ENCODE data around the gene PDE6A. TPM values are rescaled to one million over a fixed set of nuclear protein-coding genes. Genes with fewer than 3 reads are reported as not detected.

Gene PDE6A
- polyA plus RNA-seq, 2 of the 4 experiments (the other 2 are of a cell fraction) = 0.28 to 0.35 TPM

DNA sequence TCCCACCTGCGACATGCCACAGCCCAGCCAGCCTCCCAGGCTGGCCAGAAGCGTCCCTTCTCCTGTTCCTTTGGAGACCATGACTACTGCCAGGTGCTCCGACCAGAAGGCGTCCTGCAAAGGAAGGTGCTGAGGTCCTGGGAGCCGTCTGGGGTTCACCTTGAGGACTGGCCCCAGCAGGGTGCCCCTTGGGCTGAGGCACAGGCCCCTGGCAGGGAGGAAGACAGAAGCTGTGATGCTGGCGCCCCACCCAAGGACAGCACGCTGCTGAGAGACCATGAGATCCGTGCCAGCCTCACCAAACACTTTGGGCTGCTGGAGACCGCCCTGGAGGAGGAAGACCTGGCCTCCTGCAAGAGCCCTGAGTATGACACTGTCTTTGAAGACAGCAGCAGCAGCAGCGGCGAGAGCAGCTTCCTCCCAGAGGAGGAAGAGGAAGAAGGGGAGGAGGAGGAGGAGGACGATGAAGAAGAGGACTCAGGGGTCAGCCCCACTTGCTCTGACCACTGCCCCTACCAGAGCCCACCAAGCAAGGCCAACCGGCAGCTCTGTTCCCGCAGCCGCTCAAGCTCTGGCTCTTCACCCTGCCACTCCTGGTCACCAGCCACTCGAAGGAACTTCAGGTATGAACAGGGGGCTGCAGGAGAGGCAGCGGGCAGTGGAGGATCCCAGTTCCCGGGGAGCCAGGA lies 108.0 kb downstream of the PDE6A start:
- Histone ChIP-seq H3K4me2 (no peak overlapping the region), H3K27ac (no peak overlapping the region), H3K4me1 (peaks cover 20% of the 10 kb centered on the region), H3K4me3 (no peak overlapping the region), H3K9me3 (no peaks in the 10 kb centered on the region)
- no peak for ATAC-seq
- no peak for FAIRE-seq
- ChIA-PET POLR2A (interaction anchor here (0.7 kb wide), 1 partner anchor 123 kb away, joined by 3 read pairs; no protein-coding TSS in a partner anchor), CTCF (interaction anchor here (0.8 to 35.9 kb wide), 21 partner anchors 3 to 387 kb away, joined by 3 to 768 read pairs (median 6); partner anchors contain the start of genes HMGXB3, SLC26A2 and TIGD6)
- WGBS (ENCODE audit: missing lambda C conversion rate) = 79% methylated on average over 17 of the region's 18 CpGs
- DNase-seq (ENCODE audit: low read depth in 1 of 2, low spot score in 1 of 2) = no peak
- TF ChIP-seq CHD2 (IDR thresholded peaks at IDR 0.05; ENCODE audit: low read length, partially characterized antibody) (no peak), HES2 (IDR thresholded peaks at IDR 0.05) (no peak), PHF8 (IDR thresholded peaks at IDR 0.05; ENCODE audit: borderline replicate concordance, low read depth) (no peak), NPAS2 (CRISPR knock-in tag; IDR thresholded peaks at IDR 0.05; ENCODE audit: borderline replicate concordance) (no peak), ELK1 (IDR thresholded peaks at IDR 0.05; ENCODE audit: low read depth, low read length) (no peak), NR3C1 (IDR thresholded peaks at IDR 0.05) (no peak), HOXB13 (CRISPR knock-in tag; IDR thresholded peaks at IDR 0.05; ENCODE audit: low read depth) (no peak)
- TF ChIP-seq, protein P1, sequence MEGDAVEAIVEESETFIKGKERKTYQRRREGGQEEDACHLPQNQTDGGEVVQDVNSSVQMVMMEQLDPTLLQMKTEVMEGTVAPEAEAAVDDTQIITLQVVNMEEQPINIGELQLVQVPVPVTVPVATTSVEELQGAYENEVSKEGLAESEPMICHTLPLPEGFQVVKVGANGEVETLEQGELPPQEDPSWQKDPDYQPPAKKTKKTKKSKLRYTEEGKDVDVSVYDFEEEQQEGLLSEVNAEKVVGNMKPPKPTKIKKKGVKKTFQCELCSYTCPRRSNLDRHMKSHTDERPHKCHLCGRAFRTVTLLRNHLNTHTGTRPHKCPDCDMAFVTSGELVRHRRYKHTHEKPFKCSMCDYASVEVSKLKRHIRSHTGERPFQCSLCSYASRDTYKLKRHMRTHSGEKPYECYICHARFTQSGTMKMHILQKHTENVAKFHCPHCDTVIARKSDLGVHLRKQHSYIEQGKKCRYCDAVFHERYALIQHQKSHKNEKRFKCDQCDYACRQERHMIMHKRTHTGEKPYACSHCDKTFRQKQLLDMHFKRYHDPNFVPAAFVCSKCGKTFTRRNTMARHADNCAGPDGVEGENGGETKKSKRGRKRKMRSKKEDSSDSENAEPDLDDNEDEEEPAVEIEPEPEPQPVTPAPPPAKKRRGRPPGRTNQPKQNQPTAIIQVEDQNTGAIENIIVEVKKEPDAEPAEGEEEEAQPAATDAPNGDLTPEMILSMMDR (IDR thresholded peaks at IDR 0.05) = no peak

DNA sequence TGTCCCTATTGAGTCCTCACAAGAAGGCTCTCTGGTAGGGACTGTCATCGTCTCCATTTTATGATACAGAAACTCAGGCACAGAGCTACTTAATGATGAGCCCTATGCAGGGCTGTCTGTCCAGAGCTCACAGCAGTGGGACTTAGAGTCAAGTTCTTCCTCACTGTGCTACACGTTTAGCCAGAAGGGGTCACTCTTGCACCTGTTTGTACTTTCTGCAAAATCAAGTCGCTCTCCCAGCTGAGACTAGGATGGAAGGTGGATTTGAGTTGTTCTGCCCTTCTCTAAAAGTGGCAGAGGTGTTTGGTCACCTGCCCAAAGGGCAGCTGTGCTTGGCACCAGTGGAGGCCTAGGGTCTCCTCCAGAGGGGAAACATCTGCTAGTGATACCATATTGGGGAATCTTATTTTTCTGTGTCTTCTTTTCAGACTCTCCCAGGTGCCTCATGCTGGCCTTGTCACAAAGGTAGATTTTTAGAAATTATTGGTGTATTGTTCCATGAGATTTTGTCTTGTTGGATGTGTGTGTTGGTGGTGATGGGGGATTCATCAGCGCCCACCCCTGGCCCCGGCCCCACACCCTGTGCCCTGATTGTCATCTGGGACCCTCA lies 110.2 kb downstream of the PDE6A start:
- peak; percentile 63 for FAIRE-seq
- POLR2A ChIA-PET = interaction anchor here (0.7 to 1.7 kb wide), 3 partner anchors 104 to 156 kb away, joined by 3 to 9 read pairs (median 3); partner anchors contain the start of genes PPARGC1B and SLC26A2
- Histone ChIP-seq H3K4me2 (no peak overlapping the region), H3K4me3 (no peak overlapping the region), H3K27ac (no peak overlapping the region), H3K4me1 (peaks cover 16% of the 10 kb centered on the region), H3K9me3 (no peaks in the 10 kb centered on the region)
- peak; percentile 83 to 90 for TF ChIP-seq RAD21 (conservative IDR thresholded peaks at IDR 0.05 in 1 of 2, IDR thresholded peaks at IDR 0.05 in 1 of 2)
- no peak for TF ChIP-seq TP53 (CRISPR knock-in tag; IDR thresholded peaks at IDR 0.05)
- TF ChIP-seq, protein P1 (IDR thresholded peaks at IDR 0.05) = peak; percentile 91
- no peak for TF ChIP-seq MYC (IDR thresholded peaks at IDR 0.05; ENCODE audit: borderline replicate concordance, low read length)
- TF ChIP-seq SMC3 (IDR thresholded peaks at IDR 0.05) = peak; percentile 81
- TF ChIP-seq NPAS2 (CRISPR knock-in tag; IDR thresholded peaks at IDR 0.05; ENCODE audit: borderline replicate concordance) = no peak
- CTCF ChIA-PET = interaction anchor here (0.6 to 35.9 kb wide), 68 partner anchors 0 to 582 kb away, joined by 3 to 768 read pairs (median 5); partner anchors contain the start of genes HMGXB3, PDE6A, SLC26A2 and TIGD6
- DNase-seq (ENCODE audit: low read depth in 1 of 2, low spot score in 1 of 2) = peak; percentile 87 to 90
- peak; percentile 67 to 77 for ATAC-seq
- WGBS (ENCODE audit: missing lambda C conversion rate) = 34% methylated on average over 5 of the region's 5 CpGs

Data from A549 (cell line).